ENCODE measurements around the gene SREBF1. TPM values are rescaled to one million over a fixed set of nuclear protein-coding genes. Genes with fewer than 3 reads are reported as not detected.
"Not testable (repeated sequence)": the region's sequence is repeated elsewhere in the genome, so short reads cannot be mapped to it uniquely, and the experiment has no call there.

Gene SREBF1
- total RNA-seq, 1 donor from 2014 or later: 84.0 TPM

GRCh38 chr17:17810895-17811248, 25.9 kb downstream of the SREBF1 start:
- Histone ChIP-seq H3K27ac (peak overlapping the region; percentile 91), H3K4me3 (peak overlapping the region; percentile 39 to 41), H3K9me3 (no peaks in the 10 kb centered on the region), H3K36me3 (peaks cover 0 to 32% of the 10 kb centered on the region in 2 donors), H3K27me3 (no peaks in the 10 kb centered on the region), H3K4me1 (peaks cover 63% of the 10 kb centered on the region)
- no peak for TF ChIP-seq CTCF (IDR thresholded peaks at IDR 0.05)
- intact Hi-C loops (cut with DNase I): loop anchor here (10.0 kb wide), 1 partner anchor 114 kb away; no protein-coding TSS in a partner anchor
- no peak for DNase-seq (ENCODE audit: extremely low spot score in 2 of 2)

GRCh38 chr17:17810084-17810894, 26.5 kb downstream of the SREBF1 start:
- Histone ChIP-seq H3K4me3 (peak overlapping the region; percentile 39 to 41), H3K27ac (peak overlapping the region; percentile 91), H3K4me1 (peaks cover 60% of the 10 kb centered on the region), H3K36me3 (peaks cover 0 to 37% of the 10 kb centered on the region in 2 donors), H3K27me3 (no peaks in the 10 kb centered on the region), H3K9me3 (no peaks in the 10 kb centered on the region)
- TF ChIP-seq POLR2A (IDR thresholded peaks at IDR 0.05): peak in 1 of 2 donors; percentile 7
- TF ChIP-seq CTCF (IDR thresholded peaks at IDR 0.05): no peak
- peak; percentile 27 to 52 for TF ChIP-seq POLR2AphosphoS5 (IDR thresholded peaks at IDR 0.05; ENCODE audit: insufficient read depth in 1 of 2, low read depth in 1 of 2)
- intact Hi-C loops (cut with DNase I): loop anchor here (10.0 kb wide), 1 partner anchor 115 kb away; no protein-coding TSS in a partner anchor
- DNase-seq (ENCODE audit: extremely low spot score in 2 of 2): no peak

- no peak for DNase-seq (ENCODE audit: extremely low spot score in 2 of 2)
- no peak for TF ChIP-seq POLR2A (IDR thresholded peaks at IDR 0.05)
- TF ChIP-seq CTCF (IDR thresholded peaks at IDR 0.05): no peak
- no peak for TF ChIP-seq POLR2AphosphoS5 (IDR thresholded peaks at IDR 0.05; ENCODE audit: insufficient read depth in 1 of 2, low read depth in 1 of 2)
- H3K4me1 ChIP-seq: peaks cover 56% of the 10 kb centered on the region
- H3K4me3 ChIP-seq: peak overlapping the region; percentile 39 to 41
- H3K36me3 ChIP-seq: peaks cover 0 to 34% of the 10 kb centered on the region in 2 donors
- H3K27me3 ChIP-seq: no peaks in the 10 kb centered on the region
- intact Hi-C loops (cut with DNase I): loop anchor here (10.0 kb wide), 1 partner anchor 115 kb away; no protein-coding TSS in a partner anchor
- H3K27ac ChIP-seq: peak overlapping the region; percentile 91
- no peaks in the 10 kb centered on the region for H3K9me3 ChIP-seq
These were observed 27.2 kb downstream of the SREBF1 start for GRCh38 chr17:17809531-17810083.

GRCh38 chr17:17808706-17809432, 27.9 kb downstream of the SREBF1 start:
- Histone ChIP-seq H3K4me1 (peaks cover 48% of the 10 kb centered on the region), H3K36me3 (peaks cover 0 to 28% of the 10 kb centered on the region in 2 donors), H3K27me3 (no peaks in the 10 kb centered on the region), H3K27ac (peak overlapping the region; percentile 91), H3K9me3 (no peaks in the 10 kb centered on the region), H3K4me3 (no peak overlapping the region)
- intact Hi-C loops (cut with DNase I): no loop called here
- TF ChIP-seq POLR2A (IDR thresholded peaks at IDR 0.05): no peak
- peak in 1 of 2 donors; percentile 13 for TF ChIP-seq POLR2AphosphoS5 (IDR thresholded peaks at IDR 0.05; ENCODE audit: insufficient read depth in 1 of 2, low read depth in 1 of 2)
- TF ChIP-seq CTCF (IDR thresholded peaks at IDR 0.05): no peak
- DNase-seq (ENCODE audit: extremely low spot score in 2 of 2): no peak

- DNase-seq (ENCODE audit: extremely low spot score in 2 of 2); intact Hi-C loops (cut with DNase I); H3K9me3 ChIP-seq; H3K27ac ChIP-seq; H3K27me3 ChIP-seq; H3K4me3 ChIP-seq: not testable (repeated sequence)
- Histone ChIP-seq H3K36me3 (peaks cover 0 to 21% of the 10 kb centered on the region in 2 donors), H3K4me1 (peaks cover 44% of the 10 kb centered on the region)
These were observed 28.6 kb downstream of the SREBF1 start for GRCh38 chr17:17808200-17808599.
